H1 (cell line): Measurements from ENCODE around the gene SLC16A6. TPM values are rescaled to one million over a fixed set of nuclear protein-coding genes. Genes with fewer than 3 reads are reported as not detected.
A peak's percentile ranks its signal among the peaks of the same experiment; 100 is the strongest.

ENCODE experiments used
- BACH1 ChIP-seq: IDR thresholded peaks from 2 replicates; pipeline ENCODE4 v1.6.1; 2012; ENCODE audit warnings: low read length, improper control_type of control experiment
- CBX5 ChIP-seq: fragments of 300-800, 300-1000 bp; sonication (generic); IDR thresholded peaks from 2 replicates; pipeline ENCODE4 v1.7.1; 2016; ENCODE audit warnings: antibody characterized with exemption, low read length, low read depth
- CHD2 ChIP-seq: IDR thresholded peaks from 2 replicates; pipeline ENCODE4 v1.6.1; 2012; ENCODE audit warnings: low read length, improper control_type of control experiment
- CTBP2 ChIP-seq: IDR thresholded peaks from 2 replicates; pipeline ENCODE4 v1.7.0; 2011; ENCODE audit warnings: borderline replicate concordance, mild to moderate bottlenecking, moderate library complexity, mixed read lengths, low read length; ENCODE audit not compliant: insufficient read depth, insufficient read length
- EP300 ChIP-seq, 2 experiments: IDR thresholded peaks; 1 replicate in 1 of 2; 2 replicates in 1 of 2; pipeline ENCODE4 v1.6.1; 2011 to 2012; ENCODE audit warnings: low read depth in 2 of 2, low read length in 2 of 2, mild to moderate bottlenecking in 2 of 2, borderline replicate concordance in 1 of 2, inconsistent platforms in 1 of 2, moderate library complexity in 1 of 2
- FOSL1 ChIP-seq: IDR thresholded peaks from 2 replicates; pipeline ENCODE4 v1.6.1; 2011; ENCODE audit warnings: mild to moderate bottlenecking, low read depth, low read length, moderate library complexity; ENCODE audit not compliant: insufficient read depth
- HDAC2 ChIP-seq, 2 experiments: fragments of 300-600 bp in 1 of 2; sonication (generic) in 1 of 2; IDR thresholded peaks; 2 replicates each; pipeline ENCODE4 v1.6.1; 2011 to 2012; ENCODE audit warnings: low read depth in 2 of 2, low read length in 2 of 2, mild to moderate bottlenecking in 2 of 2, moderate library complexity in 2 of 2, borderline replicate concordance in 1 of 2, inconsistent platforms in 1 of 2
- KDM1A ChIP-seq: fragments of 200-600, 300-600 bp; sonication (generic); IDR thresholded peaks from 2 replicates; pipeline ENCODE4 v1.7.1; 2016; ENCODE audit warnings: mild to moderate bottlenecking, low read length, borderline replicate concordance
- MAFK ChIP-seq: IDR thresholded peaks from 2 replicates; pipeline ENCODE4 v1.6.1; 2012; ENCODE audit warnings: low read depth, mild to moderate bottlenecking, improper control_type of control experiment, low read length
- NANOG ChIP-seq: IDR thresholded peaks from 2 replicates; pipeline ENCODE4 v1.6.1; 2011; ENCODE audit warnings: low read length, low read depth, mild to moderate bottlenecking, inconsistent platforms; ENCODE audit not compliant: insufficient read depth, poor library complexity, severe bottlenecking
- PHF8 ChIP-seq: fragments of 200-600 bp; sonication (generic); conservative IDR thresholded peaks from 2 replicates; pipeline ENCODE4 v1.7.1; 2012; ENCODE audit warnings: low read depth, mild to moderate bottlenecking, inconsistent platforms, low read length, moderate library complexity
- RBBP5 ChIP-seq: IDR thresholded peaks from 2 replicates; pipeline ENCODE4 v1.7.1; 2012; ENCODE audit warnings: low read depth, mild to moderate bottlenecking, inconsistent platforms, low read length, moderate library complexity, borderline replicate concordance
- RNF2 ChIP-seq: fragments of 200-900, 300-1000 bp; sonication (generic); IDR thresholded peaks from 2 replicates; pipeline ENCODE4 v1.7.1; 2016; ENCODE audit warnings: borderline replicate concordance, low read depth, mild to moderate bottlenecking, antibody characterized with exemption, low read length; ENCODE audit not compliant: poor library complexity, severe bottlenecking; ENCODE audit errors: missing control alignments
- SAP30 ChIP-seq: fragments of 300-600 bp; sonication (generic); IDR thresholded peaks from 2 replicates; pipeline ENCODE4 v1.7.1; 2012; ENCODE audit warnings: low read length, moderate library complexity, mild to moderate bottlenecking, inconsistent platforms; ENCODE audit not compliant: insufficient read depth, insufficient replicate concordance
- SIRT6 ChIP-seq: IDR thresholded peaks from one replicate; pipeline ENCODE4 v1.7.1; 2012; ENCODE audit warnings: low read length, inconsistent platforms
- SIX5 ChIP-seq: IDR thresholded peaks from 2 replicates; pipeline ENCODE4 v1.6.1; 2011; ENCODE audit warnings: mild to moderate bottlenecking, low read depth, low read length
- SP2 ChIP-seq: IDR thresholded peaks from 2 replicates; pipeline ENCODE4 v1.6.1; 2012; ENCODE audit warnings: mild to moderate bottlenecking, low read length, inconsistent platforms
- SUZ12 ChIP-seq: fragments of 200-600 bp; sonication (generic); IDR thresholded peaks from 2 replicates; pipeline ENCODE4 v1.6.1; 2012; ENCODE audit warnings: mild to moderate bottlenecking, inconsistent platforms, low read length, moderate library complexity, mixed read lengths
- polyA plus RNA-seq, 7 experiments: library from polyadenylated mRNA; depleted of rRNA in 3 of 7; stranded (reverse) in 5 of 7; unstranded in 2 of 7; fragments of >200 nt in 5 of 7; fragments of 200-250 nt in 2 of 7; gene quantifications; 1 replicate in 5 of 7; 2 replicates in 1 of 7; 4 replicates in 1 of 7; pipeline versions ENCODE4 v1.2.1 to v1.2.3, GENCODE V29; 2011 to 2013; ENCODE audit warnings: missing spikeins in 2 of 7, mixed read lengths in 2 of 7
- total RNA-seq: library from RNA; stranded (reverse); fragmentation: NEBNext Ultra II Directional; extraction: Animal tissue kit (Norgen Biotek cat#: 25700); gene quantifications from 2 replicates; pipeline ENCODE4 v1.2.1, GENCODE V29; 2021
- TF ChIP-seq, protein P1 (sequence below), 3 experiments: IDR thresholded peaks; 1 replicate in 2 of 3; 2 replicates in 1 of 3; pipeline versions ENCODE4 v1.5.1 to v1.6.1; 2011; ENCODE audit warnings: low read length in 3 of 3, mild to moderate bottlenecking in 3 of 3, inconsistent platforms in 2 of 3, low read depth in 1 of 3, moderate library complexity in 1 of 3; ENCODE audit not compliant: insufficient read depth in 1 of 3; ENCODE audit errors: control extremely low read depth in 1 of 3

SLC16A6 gene
- total and polyA plus RNA-seq, 2 of the 8 experiments (the other 6 are each of a cell fraction or from before 2014, with no cell fraction given), result 0.17 to 0.22 TPM

DNA sequence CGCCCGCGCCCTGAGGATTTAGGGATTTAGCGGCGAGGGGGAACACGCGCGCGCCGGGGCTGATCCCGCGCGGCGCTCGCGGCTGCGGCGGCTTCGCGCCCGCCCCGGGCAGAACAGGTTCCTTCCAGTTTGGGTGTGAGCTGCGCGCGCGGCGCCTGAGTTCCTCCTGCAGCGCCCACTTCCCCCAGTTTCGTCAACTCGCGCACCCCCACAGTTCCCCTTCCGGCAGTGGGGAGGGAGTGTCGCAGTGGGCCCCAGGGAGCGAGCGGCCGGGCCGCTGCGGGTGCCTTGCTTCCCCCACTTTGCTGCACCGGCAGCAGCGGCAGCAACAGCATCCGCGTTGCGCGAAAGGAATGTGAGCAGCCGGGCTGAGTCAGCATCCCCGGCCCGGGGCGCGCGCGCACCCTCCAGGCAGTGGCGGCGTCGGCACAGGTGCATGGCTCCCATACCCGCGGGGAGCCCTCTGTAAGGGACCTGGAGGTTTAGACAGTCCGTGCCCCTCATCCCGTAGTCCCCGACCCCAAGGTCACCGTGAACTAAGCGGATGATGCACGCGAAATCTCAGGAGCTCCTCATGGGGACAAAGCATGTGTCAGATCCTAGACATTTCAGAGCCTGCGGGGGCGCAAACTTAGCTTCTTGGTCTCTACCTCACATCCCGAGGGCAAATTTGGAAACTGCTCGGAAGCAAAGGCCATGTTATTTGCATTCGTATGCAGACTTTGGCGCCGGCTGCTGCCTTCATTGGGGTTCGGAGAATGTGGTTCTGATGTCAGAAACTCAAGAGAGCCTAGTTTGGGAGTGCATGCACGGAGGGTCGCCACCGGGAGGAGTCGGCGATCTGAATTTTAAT lies 1.1 kb upstream of the SLC16A6 start (continued):
- TF ChIP-seq NANOG, result no peak
- no peak for TF ChIP-seq SIRT6
- TF ChIP-seq PHF8, result peak; percentile 18
- TF ChIP-seq EP300 (IDR thresholded peaks at IDR 0.05; ENCODE audit: borderline replicate concordance in 1 of 2, low read depth in 2 of 2, low read length in 2 of 2), result no peak
- TF ChIP-seq MAFK, result peak; percentile 90; the same call in 1 of the 2 replicates
- no peak; the same call in 1 of the 2 replicates for TF ChIP-seq RBBP5
- no peak for TF ChIP-seq CBX5
- peak; percentile 42; the same call in 1 of the 2 replicates for TF ChIP-seq SUZ12
- no peak for TF ChIP-seq RNF2
- TF ChIP-seq HDAC2 (IDR thresholded peaks at IDR 0.05; ENCODE audit: borderline replicate concordance in 1 of 2, low read depth in 2 of 2, low read length in 2 of 2), result peak in 1 of 2 experiments; percentile 84; a peak in 2 of 4 replicates
- peak; percentile 27; the same call in 1 of the 2 replicates for TF ChIP-seq KDM1A
- TF ChIP-seq FOSL1, result no peak
- no peak for TF ChIP-seq CTBP2
- TF ChIP-seq CHD2, result no peak
- TF ChIP-seq BACH1, result peak; percentile 89
- no peak for TF ChIP-seq SAP30
- TF ChIP-seq SIX5, result no peak
- TF ChIP-seq, protein P1, sequence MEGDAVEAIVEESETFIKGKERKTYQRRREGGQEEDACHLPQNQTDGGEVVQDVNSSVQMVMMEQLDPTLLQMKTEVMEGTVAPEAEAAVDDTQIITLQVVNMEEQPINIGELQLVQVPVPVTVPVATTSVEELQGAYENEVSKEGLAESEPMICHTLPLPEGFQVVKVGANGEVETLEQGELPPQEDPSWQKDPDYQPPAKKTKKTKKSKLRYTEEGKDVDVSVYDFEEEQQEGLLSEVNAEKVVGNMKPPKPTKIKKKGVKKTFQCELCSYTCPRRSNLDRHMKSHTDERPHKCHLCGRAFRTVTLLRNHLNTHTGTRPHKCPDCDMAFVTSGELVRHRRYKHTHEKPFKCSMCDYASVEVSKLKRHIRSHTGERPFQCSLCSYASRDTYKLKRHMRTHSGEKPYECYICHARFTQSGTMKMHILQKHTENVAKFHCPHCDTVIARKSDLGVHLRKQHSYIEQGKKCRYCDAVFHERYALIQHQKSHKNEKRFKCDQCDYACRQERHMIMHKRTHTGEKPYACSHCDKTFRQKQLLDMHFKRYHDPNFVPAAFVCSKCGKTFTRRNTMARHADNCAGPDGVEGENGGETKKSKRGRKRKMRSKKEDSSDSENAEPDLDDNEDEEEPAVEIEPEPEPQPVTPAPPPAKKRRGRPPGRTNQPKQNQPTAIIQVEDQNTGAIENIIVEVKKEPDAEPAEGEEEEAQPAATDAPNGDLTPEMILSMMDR (IDR thresholded peaks at IDR 0.05; ENCODE audit: control extremely low read depth in 1 of 3, insufficient read depth in 1 of 3, low read depth in 1 of 3, low read length in 3 of 3), result peak in 2 of 3 experiments; percentile 3 to 40; a peak in 3 of 4 replicates
- no peak for TF ChIP-seq SP2
